Endothelial cell of umbilical vein (primary cell): ENCODE data around the gene LIN54. TPM values are rescaled to one million over a fixed set of nuclear protein-coding genes. Genes with fewer than 3 reads are reported as not detected.
"Not testable (repeated sequence)": the region's sequence is repeated elsewhere in the genome, so short reads cannot be mapped to it uniquely, and the experiment has no call there.

Experiments used
- BruUV-seq: library from RNA; stranded (reverse); fragments of 400-500 nt; replicated peaks from 2 replicates; lab custom pipeline; 2021; lab: Mats Ljungman, UMichigan
- CTCF ChIA-PET: fragments of 300-600, 350-600 bp; sonication (Branson Sonifier 250); formaldehyde crosslinking; loops from one replicate; lab custom pipeline; 2021; ENCODE audit warnings: antibody characterized with exemption, inconsistent platforms; lab: Charles Lee
- POLR2A ChIA-PET: fragments of 300-600, 350-600 bp; sonication (Branson Sonifier 250); formaldehyde crosslinking; loops from one replicate; lab custom pipeline; 2021; ENCODE audit warnings: antibody characterized with exemption, inconsistent platforms; lab: Charles Lee
- DNase-seq: peaks from one replicate; pipeline ENCODE4 v3.0.0-alpha.2; 2011; ENCODE audit warnings: low read depth, low spot score
- FAIRE-seq: peaks from 2 replicates; lab custom pipeline; 2011; peaks lifted over from hg19 to GRCh38; lab: Jason Lieb, UNC
- H2AFZ ChIP-seq: 2 replicates; pipeline ENCODE4 v1.6.0; 2012; ENCODE audit warnings: low read depth, low read length, control low read depth, inconsistent platforms
- H3K27ac ChIP-seq: 2 replicates; pipeline ENCODE4 v1.5.1; 2011; ENCODE audit warnings: low read depth, mild to moderate bottlenecking, control low read depth, low read length, moderate library complexity; ENCODE audit not compliant: insufficient read depth
- H3K27me3 ChIP-seq, 2 experiments: 2 replicates each; pipeline versions ENCODE4 v1.6.0 to v1.6.1; 2011; ENCODE audit warnings: low read length in 2 of 2, mixed read lengths in 1 of 2; ENCODE audit not compliant: control insufficient read depth in 2 of 2, insufficient read depth in 2 of 2
- H3K36me3 ChIP-seq, 2 experiments: 2 replicates in 1 of 2; 3 replicates in 1 of 2; pipeline ENCODE4 v1.5.1; 2011; ENCODE audit warnings: low read length in 2 of 2, mild to moderate bottlenecking in 1 of 2, moderate library complexity in 1 of 2; ENCODE audit not compliant: control insufficient read depth in 2 of 2, insufficient read depth in 2 of 2; ENCODE audit errors: extremely low read depth in 1 of 2
- H3K4me1 ChIP-seq: 3 replicates; pipeline ENCODE4 v1.5.1; 2011; ENCODE audit warnings: mild to moderate bottlenecking, low read length; ENCODE audit not compliant: control insufficient read depth, insufficient read depth; ENCODE audit errors: extremely low read depth
- H3K4me2 ChIP-seq: 2 replicates; pipeline ENCODE4 v1.6.1; 2011; ENCODE audit warnings: low read length, control low read depth, mixed read lengths; ENCODE audit not compliant: insufficient read depth
- H3K4me3 ChIP-seq, 3 experiments: fragments of 200-600 bp in 1 of 3; sonication (generic), shearing (Covaris generic) in 1 of 3; replicated peaks in 1 of 3; 2 replicates each; pipeline ENCODE4 v1.5.1; 2011 to 2016; ENCODE audit warnings: control low read depth in 3 of 3, low read length in 3 of 3, mild to moderate bottlenecking in 2 of 3, inconsistent platforms in 1 of 3, low read depth in 1 of 3, moderate library complexity in 1 of 3; ENCODE audit not compliant: insufficient read depth in 1 of 3
- H3K79me2 ChIP-seq: 2 replicates; pipeline ENCODE4 v1.6.0; 2012; ENCODE audit warnings: low read length, inconsistent platforms; ENCODE audit not compliant: control insufficient read depth, insufficient read depth
- H3K9ac ChIP-seq: replicated peaks from 2 replicates; pipeline ENCODE3; 2011; ENCODE audit warnings: low read length, control low read depth; ENCODE audit not compliant: insufficient read depth; ENCODE audit errors: extremely low read depth
- H3K9me1 ChIP-seq: replicated peaks from 3 replicates; pipeline ENCODE4 v1.6.0; 2011; ENCODE audit warnings: mild to moderate bottlenecking, low read length; ENCODE audit not compliant: control insufficient read depth, insufficient read depth; ENCODE audit errors: extremely low read depth
- H3K9me3 ChIP-seq: replicated peaks from 2 replicates; pipeline ENCODE4 v1.5.1; 2012; ENCODE audit warnings: low read length, inconsistent platforms; ENCODE audit not compliant: control insufficient read depth, insufficient read depth
- H4K20me1 ChIP-seq: replicated peaks from 2 replicates; pipeline ENCODE3; 2011; ENCODE audit warnings: mild to moderate bottlenecking, low read length; ENCODE audit not compliant: control insufficient read depth, insufficient read depth; ENCODE audit errors: extremely low read depth
- CTCF ChIP-seq, 2 donors: IDR thresholded peaks; 1 replicate in 1 of 2; 2 replicates in 1 of 2; pipeline ENCODE4 v1.5.1; 2011; ENCODE audit warnings: low read length in 2 of 2, mild to moderate bottlenecking in 2 of 2, moderate library complexity in 2 of 2, control low read depth in 1 of 2, inconsistent platforms in 1 of 2, low read depth in 1 of 2; ENCODE audit not compliant: insufficient read depth in 1 of 2; ENCODE audit errors: extremely low read depth in 1 of 2
- EZH2 ChIP-seq: IDR thresholded peaks from 2 replicates; pipeline ENCODE4 v1.6.1; 2012; ENCODE audit warnings: borderline replicate concordance, low read depth, mild to moderate bottlenecking, moderate library complexity, low read length, inconsistent platforms; ENCODE audit not compliant: severe bottlenecking
- FOS ChIP-seq: IDR thresholded peaks from 2 replicates; pipeline ENCODE4 v1.6.1; 2011; ENCODE audit warnings: mild to moderate bottlenecking, low read length, moderate library complexity, borderline replicate concordance; ENCODE audit not compliant: insufficient read depth
- GATA2 ChIP-seq: IDR thresholded peaks from 2 replicates; pipeline ENCODE4 v1.7.0; 2011; ENCODE audit warnings: low read depth, mild to moderate bottlenecking, moderate library complexity, mixed read lengths, low read length; ENCODE audit not compliant: insufficient read length, insufficient read depth
- JUN ChIP-seq: IDR thresholded peaks from 2 replicates; pipeline ENCODE4 v1.6.1; 2011; ENCODE audit warnings: borderline replicate concordance, low read depth; ENCODE audit not compliant: insufficient read length, insufficient read depth
- MAX ChIP-seq: IDR thresholded peaks from 2 replicates; pipeline ENCODE4 v1.6.1; 2011; ENCODE audit not compliant: insufficient read depth, insufficient read length
- MYC ChIP-seq: IDR thresholded peaks from one replicate; pipeline ENCODE4 v1.6.1; 2011; ENCODE audit warnings: mild to moderate bottlenecking, low read depth, low read length
- POLR2A ChIP-seq: IDR thresholded peaks from 2 replicates; pipeline ENCODE4 v1.6.1; 2012; ENCODE audit warnings: low read depth, mild to moderate bottlenecking, control low read depth, low read length
- POLR2AphosphoS5 ChIP-seq: IDR thresholded peaks from 2 replicates; pipeline ENCODE4 v1.6.1; 2012; ENCODE audit warnings: low read depth, mild to moderate bottlenecking, control low read depth, low read length, moderate library complexity; ENCODE audit not compliant: insufficient read depth
- dilution Hi-C: fragments of 300-500 bp; cut with MboI; formaldehyde crosslinking; loops from one replicate; pipeline ENCODE4 v1.15.0; 2019; ENCODE audit warnings: low sequenced_read_pairs; ENCODE audit not compliant: extremely low pct_ligation_motif_present
- intact Hi-C: fragments of 100-400 bp; cut with micrococcal nuclease; formaldehyde crosslinking; loops from one replicate; pipeline ENCODE4 v1.10.0; 2022
- polyA plus RNA-seq, 4 experiments: library from polyadenylated mRNA; depleted of rRNA in 3 of 4; stranded (reverse) in 3 of 4; unstranded in 1 of 4; fragments of >200 nt; gene quantifications; 2 replicates each; pipeline versions ENCODE4 v1.2.1 to v1.2.3, GENCODE V29; 2011 to 2012; ENCODE audit warnings: missing spikeins in 1 of 4
- total RNA-seq: library from RNA; stranded (reverse); gene quantifications from 2 replicates; pipeline ENCODE4 v1.2.3, GENCODE V29; 2021

Gene LIN54
- total and polyA plus RNA-seq, 2 donors (not counting 3 experiments of a cell fraction or from before 2014, with no cell fraction given), result 6.2 to 15.7 TPM

- no peak for TF ChIP-seq MAX
- no peak for TF ChIP-seq POLR2A
- TF ChIP-seq FOS, result no peak
- no peak for TF ChIP-seq GATA2
- TF ChIP-seq EZH2, result no peak
- TF ChIP-seq JUN, result no peak
- TF ChIP-seq POLR2AphosphoS5, result no peak
- no peak for TF ChIP-seq MYC
- TF ChIP-seq CTCF (IDR thresholded peaks at IDR 0.05; ENCODE audit: extremely low read depth in 1 of 2, insufficient read depth in 1 of 2, low read depth in 1 of 2, low read length in 2 of 2), result no peak
- no TSS peak for BruUV-seq
- Histone ChIP-seq H3K9me1 (no peaks in the 10 kb centered on the region), H3K27me3 (no peaks in the 10 kb centered on the region), H3K9me3 (no peaks in the 10 kb centered on the region), H3K27ac (no peak overlapping the region), H3K79me2 (no peaks in the 10 kb centered on the region), H2AFZ (no peak overlapping the region), H3K4me2 (no peak overlapping the region), H4K20me1 (no peaks in the 10 kb centered on the region), H3K4me3 (no peak overlapping the region), H3K4me1 (no peaks in the 10 kb centered on the region), H3K9ac (no peak overlapping the region), H3K36me3 (peaks cover 0 to 2% of the 10 kb centered on the region in 2 experiments)
- CTCF ChIA-PET, result no interaction called here
- POLR2A ChIA-PET, result no interaction called here
- intact Hi-C loops, result no loop called here
- DNase-seq (no peak), FAIRE-seq (no peak)
- dilution Hi-C loops, result no loop called here
These were observed 92.5 kb downstream of the LIN54 start for GRCh38 chr4:82918091-82918490.

GRCh38 chr4:82913968-82914367 is 96.7 kb downstream of the LIN54 start:
- H3K4me2 ChIP-seq, POLR2A ChIA-PET, H3K4me3 ChIP-seq, H3K9me1 ChIP-seq, H3K9ac ChIP-seq, DNase-seq, H3K79me2 ChIP-seq, H3K36me3 ChIP-seq, H3K9me3 ChIP-seq, H4K20me1 ChIP-seq, dilution Hi-C loops, H3K27ac ChIP-seq, H3K4me1 ChIP-seq, FAIRE-seq, BruUV-seq, H3K27me3 ChIP-seq, H2AFZ ChIP-seq, intact Hi-C loops: not testable (repeated sequence)
- CTCF ChIA-PET, result interaction anchor here (1.2 to 1.7 kb wide), 2 partner anchors 11 to 99 kb away, joined by 3 to 4 read pairs; no protein-coding TSS in a partner anchor
